ENCODE data around the gene H3-3A. TPM values are rescaled to one million over a fixed set of nuclear protein-coding genes. Genes with fewer than 3 reads are reported as not detected.

Gene H3-3A
- total RNA-seq, 4 donors from 2014 or later = 128 to 557 (median 501) TPM

GRCh38 chr1:226061068-226061840, 1.3 kb upstream of the H3-3A start:
- no peaks in the 10 kb centered on the region for H3K9me3 ChIP-seq
- peak overlapping the region; percentile 99 to 100 (median 100) for H3K27ac ChIP-seq
- peaks cover 24 to 33% (median 29%) of the 10 kb centered on the region in 4 donors for H3K4me1 ChIP-seq
- H3K4me3 ChIP-seq = peak overlapping the region; percentile 60 to 89 (median 83)
- in situ Hi-C loops (cut with MboI; ENCODE audit: low pct_ligation_motif_present in 1 of 4, low pct_unique_long_range_greater_than_20kb in 1 of 4, low sequenced_read_pairs in 3 of 4) (loop anchor here in 1 of 4 donors (5.0 to 10.0 kb wide), 2 partner anchors 64 kb away; partner anchors contain the start of gene SDE2), intact Hi-C loops (cut with DNase I; ENCODE audit: low total_unique reads) (loop anchor here (2.0 to 5.0 kb wide), 2 partner anchors 54 to 61 kb away; no protein-coding TSS in a partner anchor)
- TF ChIP-seq CTCF (IDR thresholded peaks at IDR 0.05) (no peak), EP300 (IDR thresholded peaks at IDR 0.05; ENCODE audit: low read depth) (no peak), POLR2AphosphoS5 (IDR thresholded peaks at IDR 0.05) (no peak), POLR2A (IDR thresholded peaks at IDR 0.05) (no peak)
- peaks cover 0 to 8% (median 2%) of the 10 kb centered on the region in 4 donors for H3K36me3 ChIP-seq
- WGBS, 2 donors (ENCODE audit: low coverage in 1 of 2) = 13 to 14% methylated on average over 12 to 21 of the region's 21 CpGs
- no peaks in the 10 kb centered on the region for H3K27me3 ChIP-seq
- no peak for DNase-seq

GRCh38 chr1:226061841-226062557, 517 bp upstream of the H3-3A start:
- 0% methylated on average over 31 of the region's 100 CpGs; no CpG with 5 or more reads in 1 of the 2 donors for whole genome bisulfite sequencing, 2 donors (ENCODE audit: low coverage in 1 of 2)
- intact Hi-C loops (cut with DNase I; ENCODE audit: low total_unique reads) = loop anchor here (2.0 to 5.0 kb wide), 2 partner anchors 55 to 60 kb away; no protein-coding TSS in a partner anchor

GRCh38 chr1:226063224-226063976, 884 bp downstream of the H3-3A start:
- intact Hi-C loops (cut with DNase I; ENCODE audit: low total_unique reads) = loop anchor here (5.0 kb wide), 1 partner anchor 59 kb away; no protein-coding TSS in a partner anchor
- TF ChIP-seq CTCF (IDR thresholded peaks at IDR 0.05) (no peak), POLR2AphosphoS5 (IDR thresholded peaks at IDR 0.05) (no peak), POLR2A (IDR thresholded peaks at IDR 0.05) (no peak), EP300 (IDR thresholded peaks at IDR 0.05; ENCODE audit: low read depth) (no peak)
- peaks cover 35 to 54% (median 47%) of the 10 kb centered on the region in 4 donors for H3K4me1 ChIP-seq
- no peaks in the 10 kb centered on the region for H3K9me3 ChIP-seq
- in situ Hi-C loops (cut with MboI; ENCODE audit: low pct_ligation_motif_present in 1 of 4, low pct_unique_long_range_greater_than_20kb in 1 of 4, low sequenced_read_pairs in 3 of 4) = loop anchor here in 1 of 4 donors (5.0 to 10.0 kb wide), 2 partner anchors 61 to 66 kb away; partner anchors contain the start of gene SDE2
- peak overlapping the region; percentile 99 to 100 (median 100) for H3K27ac ChIP-seq
- H3K4me3 ChIP-seq = peak overlapping the region; percentile 82 to 89 (median 86)
- peaks cover 0 to 28% (median 8%) of the 10 kb centered on the region in 4 donors for H3K36me3 ChIP-seq
- peak; percentile 53 for DNase-seq
- WGBS, 2 donors (ENCODE audit: low coverage in 1 of 2) = 0 to 1% methylated on average over 27 to 36 of the region's 36 CpGs
- no peaks in the 10 kb centered on the region for H3K27me3 ChIP-seq

More at GRCh38 chr1:226061841-226062557, 517 bp upstream of the H3-3A start:
- no peaks in the 10 kb centered on the region for H3K27me3 ChIP-seq
- peak overlapping the region; percentile 60 to 89 (median 83) for H3K4me3 ChIP-seq
- in situ Hi-C loops (cut with MboI; ENCODE audit: low pct_ligation_motif_present in 1 of 4, low pct_unique_long_range_greater_than_20kb in 1 of 4, low sequenced_read_pairs in 3 of 4) = loop anchor here in 1 of 4 donors (5.0 to 10.0 kb wide), 2 partner anchors 63 to 65 kb away; partner anchors contain the start of gene SDE2
- H3K4me1 ChIP-seq = peaks cover 29 to 40% (median 37%) of the 10 kb centered on the region in 4 donors
- peaks cover 0 to 15% (median 3%) of the 10 kb centered on the region in 4 donors for H3K36me3 ChIP-seq
- no peaks in the 10 kb centered on the region for H3K9me3 ChIP-seq
- peak; percentile 27 to 80 (median 72) for TF ChIP-seq POLR2AphosphoS5 (IDR thresholded peaks at IDR 0.05)
- no peak for TF ChIP-seq CTCF (IDR thresholded peaks at IDR 0.05)
- TF ChIP-seq POLR2A (IDR thresholded peaks at IDR 0.05) = peak; percentile 87
- peak; percentile 85 for DNase-seq
- peak overlapping the region; percentile 99 to 100 (median 100) for H3K27ac ChIP-seq

Measured in transverse colon (tissue), 4 donors.